GM12878 (cell line): ENCODE data around the gene SLC17A7. TPM values are rescaled to one million over a fixed set of nuclear protein-coding genes. Genes with fewer than 3 reads are reported as not detected.
A peak's percentile ranks its signal among the peaks of the same experiment; 100 is the strongest.

Experiments used
- ATAC-seq: fragments of 200-7000 bp; cut with Tn5 transposase; 3 replicates; pipeline ENCODE4 v1.9.1; 2020; ENCODE audit warnings: mild to moderate bottlenecking, moderate library complexity
- BruUV-seq: library from RNA; stranded (reverse); fragments of 400-500 nt; replicated peaks from 2 replicates; lab custom pipeline; 2021; lab: Mats Ljungman, UMichigan
- CTCF ChIA-PET: fragments of 300-600 bp; sonication (Branson Sonifier 250); formaldehyde crosslinking; extraction: SDS; loops from one replicate; lab custom pipeline; 2021; ENCODE audit warnings: inconsistent platforms; lab: Yijun Ruan, JAX
- POLR2A ChIA-PET: fragments of 350-600 bp; formaldehyde crosslinking; extraction: SDS; loops from one replicate; lab custom pipeline; 2021; ENCODE audit warnings: inconsistent platforms; lab: Charles Lee
- RAD21 ChIA-PET: fragments of 300-600 bp; sonication (Branson Sonifier 250); formaldehyde crosslinking; loops from one replicate; lab custom pipeline; 2023; ENCODE audit warnings: antibody characterized with exemption; ENCODE audit not compliant: unreplicated experiment; lab: Charles Lee
- SMC1A ChIA-PET: fragments of 300-600 bp; sonication (Branson Sonifier 250); formaldehyde crosslinking; loops from one replicate; lab custom pipeline; 2023; ENCODE audit not compliant: unreplicated experiment, uncharacterized antibody; lab: Charles Lee
- DNase-seq: peaks from one replicate; pipeline ENCODE4 v3.0.0-alpha.2; 2011; ENCODE audit warnings: low read depth, low spot score
- FAIRE-seq: peaks from 3 replicates; lab custom pipeline; 2011; peaks lifted over from hg19 to GRCh38; lab: Jason Lieb, UNC
- H2AFZ ChIP-seq: 2 replicates; pipeline ENCODE4 v1.6.0; 2011; ENCODE audit warnings: low read depth, low read length, control low read depth; ENCODE audit not compliant: control insufficient read depth
- H3K27ac ChIP-seq: 2 replicates; pipeline ENCODE4 v1.5.1; 2011; ENCODE audit warnings: control low read depth; ENCODE audit not compliant: control insufficient read depth, insufficient read depth
- H3K27me3 ChIP-seq, 2 experiments: replicated peaks in 1 of 2; 2 replicates each; pipeline versions ENCODE4 v1.6.0 to v1.6.1; 2011; ENCODE audit warnings: low read length in 1 of 2; ENCODE audit not compliant: control insufficient read depth in 2 of 2, insufficient read depth in 2 of 2
- H3K36me3 ChIP-seq, 2 experiments: 2 replicates each; pipeline ENCODE4 v1.5.1; 2011; ENCODE audit warnings: low read length in 1 of 2; ENCODE audit not compliant: control insufficient read depth in 2 of 2, insufficient read depth in 2 of 2
- H3K4me1 ChIP-seq: 2 replicates; pipeline ENCODE4 v1.6.1; 2011; ENCODE audit warnings: mild to moderate bottlenecking, low read length, moderate library complexity, mixed read lengths; ENCODE audit not compliant: control insufficient read depth, insufficient read depth
- H3K4me2 ChIP-seq: 2 replicates; pipeline ENCODE4 v1.6.0; 2011; ENCODE audit warnings: control low read depth; ENCODE audit not compliant: control insufficient read depth, insufficient read depth
- H3K4me3 ChIP-seq: fragments of 200-600 bp; sonication (generic); 2 replicates; pipeline ENCODE4 v1.5.1; 2016
- H3K79me2 ChIP-seq: 2 replicates; pipeline ENCODE4 v1.6.0; 2011; ENCODE audit warnings: low read length; ENCODE audit not compliant: control insufficient read depth, insufficient read depth
- H3K9ac ChIP-seq: 2 replicates; pipeline ENCODE4 v1.8.0; 2011; ENCODE audit warnings: low read length, control low read depth, mixed read lengths; ENCODE audit not compliant: control insufficient read depth, insufficient read depth
- H3K9me3 ChIP-seq: replicated peaks from 3 replicates; pipeline ENCODE4 v1.5.1; 2011; ENCODE audit warnings: mild to moderate bottlenecking, low read length; ENCODE audit not compliant: control insufficient read depth, insufficient read depth
- H4K20me1 ChIP-seq: 2 replicates; pipeline ENCODE4 v1.6.0; 2011; ENCODE audit not compliant: control insufficient read depth, insufficient read depth
- ATF7 ChIP-seq: fragments of 450-650 bp; IDR thresholded peaks from 2 replicates; pipeline ENCODE4 v1.6.1; 2016; ENCODE audit warnings: low read depth, mild to moderate bottlenecking
- BMI1 ChIP-seq: fragments of 450-650 bp; IDR thresholded peaks from 2 replicates; pipeline ENCODE4 v1.6.1; 2016; ENCODE audit warnings: mild to moderate bottlenecking, moderate library complexity, borderline replicate concordance
- CREM ChIP-seq: IDR thresholded peaks from 2 replicates; pipeline ENCODE4 v1.6.1; 2014; ENCODE audit warnings: antibody characterized with exemption, low read depth
- IKZF1 ChIP-seq: fragments of 450-650 bp; conservative IDR thresholded peaks from 2 replicates; pipeline ENCODE4 v1.6.1; 2017; ENCODE audit warnings: antibody characterized with exemption, mild to moderate bottlenecking
- KDM1A ChIP-seq: fragments of 200-600 bp; sonication (generic); IDR thresholded peaks from 2 replicates; pipeline ENCODE4 v1.6.1; 2016; ENCODE audit warnings: borderline replicate concordance
- MTA2 ChIP-seq: fragments of 450-650 bp; IDR thresholded peaks from 2 replicates; pipeline ENCODE4 v1.6.1; 2016; ENCODE audit warnings: low read depth, mild to moderate bottlenecking, moderate library complexity
- NR2C2 ChIP-seq: IDR thresholded peaks from 2 replicates; pipeline ENCODE4 v1.6.1; 2011; ENCODE audit warnings: borderline replicate concordance, low read depth; ENCODE audit not compliant: control insufficient read depth, insufficient read length
- NR2F1 ChIP-seq: fragments of 450-650 bp; conservative IDR thresholded peaks from 2 replicates; pipeline ENCODE4 v1.6.1; 2017; ENCODE audit warnings: mild to moderate bottlenecking
- RFX5 ChIP-seq: IDR thresholded peaks from 2 replicates; pipeline ENCODE4 v1.6.1; 2011; ENCODE audit warnings: low read depth, low read length, improper control_type of control experiment
- SP1 ChIP-seq: IDR thresholded peaks from one replicate; pipeline ENCODE4 v1.6.1; 2011; ENCODE audit warnings: low read depth, low read length
- TAF1 ChIP-seq: IDR thresholded peaks from 2 replicates; pipeline ENCODE4 v1.6.1; 2011; ENCODE audit warnings: mild to moderate bottlenecking, low read depth, low read length, borderline replicate concordance
- WGBS: methylation state at CpG from one replicate; pipeline ENCODE4 v1.1.6; 2016; ENCODE audit warnings: low lambda C conversion rate; ENCODE audit not compliant: insufficient replicate concordance, insufficient coverage; ENCODE audit errors: missing lambda C conversion rate; 5-methylcytosine and 5-hydroxymethylcytosine counted together
- in situ Hi-C: fragments of 300-500 bp; cut with MboI; formaldehyde crosslinking; loops from 9 replicates; pipeline ENCODE4 v1.14.3; 2018; ENCODE audit warnings: mixed read lengths
- intact Hi-C: fragments of 100-400 bp; cut with micrococcal nuclease; formaldehyde crosslinking; loops from one replicate; pipeline ENCODE4 v1.14.2; 2022; ENCODE audit not compliant: unreplicated experiment
- polyA plus RNA-seq, 11 experiments: library from polyadenylated mRNA; depleted of rRNA in 4 of 11; unstranded in 6 of 11; stranded (reverse) in 5 of 11; fragments of >200 nt; fragmentation: Nextera tagmentation in 4 of 11; fragmentation: Illumina TruSeq in 1 of 11; extraction: Ambion mirVana in 4 of 11; extraction: Trizol in 1 of 11; gene quantifications; 1 replicate in 1 of 11; 2 replicates in 10 of 11; pipeline versions ENCODE4 v1.2.1 to v1.2.3, GENCODE V29; 2011 to 2016; ENCODE audit warnings: inconsistent platforms in 2 of 11, missing spikeins in 2 of 11, low read depth in 1 of 11
- total RNA-seq, 4 experiments: library from RNA; depleted of rRNA in 3 of 4; stranded (reverse); fragments of >200 nt in 3 of 4; fragmentation: Illumina TruSeq in 1 of 4; extraction: Trizol in 1 of 4; gene quantifications; 2 replicates each; pipeline versions ENCODE4 v1.2.1 to v1.2.3, GENCODE V29; 2013 to 2021
- TF ChIP-seq, protein P1 (sequence below): fragments of 450-650 bp; IDR thresholded peaks from 2 replicates; pipeline ENCODE4 v1.6.1; 2017; ENCODE audit warnings: mild to moderate bottlenecking, moderate library complexity
- TF ChIP-seq, protein P2 (sequence below): fragments of 450-650 bp; IDR thresholded peaks from 2 replicates; pipeline ENCODE4 v1.6.1; 2017; ENCODE audit warnings: mild to moderate bottlenecking

Gene SLC17A7
- total and polyA plus RNA-seq, 10 of the 15 experiments (the other 5 are each of a cell fraction or from before 2014, with no cell fraction given) = 0.03 to 0.24 (median 0.06) TPM; not detected in 6

DNA sequence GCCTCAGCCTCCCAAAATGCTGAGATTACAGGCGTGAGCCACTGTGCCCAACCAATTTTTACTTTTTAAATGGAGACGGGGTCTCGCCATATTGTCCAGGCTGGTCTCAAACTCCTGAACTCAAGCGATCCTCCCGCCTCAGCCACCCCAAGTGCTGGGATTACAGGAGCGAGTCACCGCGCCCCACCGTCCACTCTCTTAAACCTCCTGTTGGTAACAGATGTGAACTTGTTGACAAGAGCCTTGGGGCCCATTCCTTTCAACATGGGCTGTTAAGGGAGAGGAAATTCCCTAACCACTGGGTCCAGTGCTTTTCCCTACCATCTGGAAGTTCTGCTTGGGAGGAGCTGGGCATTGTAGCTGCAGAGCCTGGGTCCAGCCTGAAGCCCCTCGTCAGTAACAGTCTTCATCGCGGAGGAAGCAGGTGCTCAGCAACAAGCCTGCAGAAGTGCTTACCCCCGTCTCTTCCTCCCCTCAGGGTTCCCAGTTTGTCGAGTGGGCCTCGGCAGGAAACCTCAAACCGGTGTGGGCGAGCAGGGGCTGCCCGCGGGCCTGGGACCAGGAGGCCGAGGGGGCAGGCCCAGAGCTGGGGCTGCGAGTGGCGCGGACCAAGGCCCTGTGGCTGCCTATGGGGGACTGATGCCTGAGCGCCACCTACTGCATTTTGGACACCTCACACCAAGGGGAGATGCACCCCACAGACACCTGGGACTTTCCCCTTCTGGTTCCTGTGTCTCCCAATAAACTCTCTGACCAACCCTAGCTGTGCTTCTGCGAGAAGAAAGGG, 28.7 kb upstream of the SLC17A7 start (continued):
- TF ChIP-seq, protein P1, sequence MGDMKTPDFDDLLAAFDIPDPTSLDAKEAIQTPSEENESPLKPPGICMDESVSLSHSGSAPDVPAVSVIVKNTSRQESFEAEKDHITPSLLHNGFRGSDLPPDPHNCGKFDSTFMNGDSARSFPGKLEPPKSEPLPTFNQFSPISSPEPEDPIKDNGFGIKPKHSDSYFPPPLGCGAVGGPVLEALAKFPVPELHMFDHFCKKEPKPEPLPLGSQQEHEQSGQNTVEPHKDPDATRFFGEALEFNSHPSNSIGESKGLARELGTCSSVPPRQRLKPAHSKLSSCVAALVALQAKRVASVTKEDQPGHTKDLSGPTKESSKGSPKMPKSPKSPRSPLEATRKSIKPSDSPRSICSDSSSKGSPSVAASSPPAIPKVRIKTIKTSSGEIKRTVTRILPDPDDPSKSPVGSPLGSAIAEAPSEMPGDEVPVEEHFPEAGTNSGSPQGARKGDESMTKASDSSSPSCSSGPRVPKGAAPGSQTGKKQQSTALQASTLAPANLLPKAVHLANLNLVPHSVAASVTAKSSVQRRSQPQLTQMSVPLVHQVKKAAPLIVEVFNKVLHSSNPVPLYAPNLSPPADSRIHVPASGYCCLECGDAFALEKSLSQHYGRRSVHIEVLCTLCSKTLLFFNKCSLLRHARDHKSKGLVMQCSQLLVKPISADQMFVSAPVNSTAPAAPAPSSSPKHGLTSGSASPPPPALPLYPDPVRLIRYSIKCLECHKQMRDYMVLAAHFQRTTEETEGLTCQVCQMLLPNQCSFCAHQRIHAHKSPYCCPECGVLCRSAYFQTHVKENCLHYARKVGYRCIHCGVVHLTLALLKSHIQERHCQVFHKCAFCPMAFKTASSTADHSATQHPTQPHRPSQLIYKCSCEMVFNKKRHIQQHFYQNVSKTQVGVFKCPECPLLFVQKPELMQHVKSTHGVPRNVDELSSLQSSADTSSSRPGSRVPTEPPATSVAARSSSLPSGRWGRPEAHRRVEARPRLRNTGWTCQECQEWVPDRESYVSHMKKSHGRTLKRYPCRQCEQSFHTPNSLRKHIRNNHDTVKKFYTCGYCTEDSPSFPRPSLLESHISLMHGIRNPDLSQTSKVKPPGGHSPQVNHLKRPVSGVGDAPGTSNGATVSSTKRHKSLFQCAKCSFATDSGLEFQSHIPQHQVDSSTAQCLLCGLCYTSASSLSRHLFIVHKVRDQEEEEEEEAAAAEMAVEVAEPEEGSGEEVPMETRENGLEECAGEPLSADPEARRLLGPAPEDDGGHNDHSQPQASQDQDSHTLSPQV = peak; percentile 75; the same call in 1 of the 2 replicates

DNA sequence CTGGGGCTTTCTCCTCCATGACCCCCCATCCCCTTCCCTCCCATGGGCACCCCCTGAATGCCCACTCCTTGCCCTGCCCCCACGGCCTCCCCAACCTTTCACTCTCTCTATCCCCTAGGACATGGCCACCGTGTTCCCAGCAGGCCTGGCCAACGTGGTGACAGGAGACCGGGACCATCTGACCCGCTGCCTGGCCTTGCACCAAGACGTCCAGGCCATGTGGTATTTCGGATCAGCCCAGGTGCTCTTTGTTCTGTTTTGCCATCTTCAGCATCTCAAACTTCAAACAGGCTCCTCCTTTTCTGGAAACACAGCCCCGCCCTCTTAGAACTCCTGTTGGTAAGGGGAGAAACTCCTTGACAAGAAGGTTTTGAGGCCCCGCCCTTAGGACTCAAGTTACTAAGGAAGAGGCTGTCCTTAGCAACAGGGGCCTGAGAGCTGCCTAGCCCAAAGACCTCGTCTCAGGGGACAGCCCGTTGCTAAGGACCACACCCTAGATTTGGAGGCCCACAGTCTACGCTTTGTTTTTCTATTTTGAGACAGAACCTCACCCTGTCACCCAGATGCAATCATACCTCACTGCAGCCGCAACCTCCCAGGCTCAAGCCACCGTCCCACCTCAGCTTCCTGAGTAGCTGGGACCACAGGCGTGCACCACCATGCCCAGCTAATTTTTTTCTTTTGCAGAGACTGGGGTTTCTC, 27.6 kb upstream of the SLC17A7 start:
- no peak overlapping the region for H3K4me3 ChIP-seq
- peaks cover 37% of the 10 kb centered on the region for H3K4me1 ChIP-seq
- H3K36me3 ChIP-seq = peaks cover 2% of the 10 kb centered on the region in 2 experiments; a peak in 2 of 4 replicates
- H3K9ac ChIP-seq = no peak overlapping the region
- H3K4me2 ChIP-seq = peak overlapping the region; percentile 44; the same call in 1 of the 2 replicates
- H3K9me3 ChIP-seq = no peaks in the 10 kb centered on the region
- H3K79me2 ChIP-seq = no peaks in the 10 kb centered on the region
- H3K27me3 ChIP-seq = no peaks in the 10 kb centered on the region
- intact Hi-C loops (no loop called here), in situ Hi-C loops (no loop called here)
- DNase-seq = peak; percentile 97
- RAD21 ChIA-PET = interaction anchor here (0.6 to 6.0 kb wide), 10 partner anchors 14 to 332 kb away, joined by 3 to 90 read pairs (median 4); partner anchors contain the start of genes ALDH16A1, NOSIP, PIH1D1 and PRRG2
- FAIRE-seq = peak; percentile 100
- H4K20me1 ChIP-seq = no peaks in the 10 kb centered on the region
- H3K27ac ChIP-seq = peak overlapping the region; percentile 33; the same call in 1 of the 2 replicates
- POLR2A ChIA-PET = interaction anchor here (0.5 to 6.2 kb wide), 6 partner anchors 10 to 210 kb away, joined by 3 to 81 read pairs (median 4); partner anchors contain the start of genes ALDH16A1 and PIH1D1
- WGBS = 4% methylated on average over 14 of the region's 15 CpGs
- peak; percentile 80 for ATAC-seq
- H2AFZ ChIP-seq = no peak overlapping the region
- CTCF ChIA-PET = interaction anchor here (0.5 to 5.9 kb wide), 15 partner anchors 11 to 242 kb away, joined by 3 to 68 read pairs (median 8); partner anchors contain the start of genes ALDH16A1, PIH1D1 and RPL13A
- SMC1A ChIA-PET = interaction anchor here (3.2 kb wide), 1 partner anchor 14 kb away, joined by 53 read pairs; the partner anchor contains the start of genes ALDH16A1 and PIH1D1
- no TSS peak for BruUV-seq
- TF ChIP-seq, protein P2, sequence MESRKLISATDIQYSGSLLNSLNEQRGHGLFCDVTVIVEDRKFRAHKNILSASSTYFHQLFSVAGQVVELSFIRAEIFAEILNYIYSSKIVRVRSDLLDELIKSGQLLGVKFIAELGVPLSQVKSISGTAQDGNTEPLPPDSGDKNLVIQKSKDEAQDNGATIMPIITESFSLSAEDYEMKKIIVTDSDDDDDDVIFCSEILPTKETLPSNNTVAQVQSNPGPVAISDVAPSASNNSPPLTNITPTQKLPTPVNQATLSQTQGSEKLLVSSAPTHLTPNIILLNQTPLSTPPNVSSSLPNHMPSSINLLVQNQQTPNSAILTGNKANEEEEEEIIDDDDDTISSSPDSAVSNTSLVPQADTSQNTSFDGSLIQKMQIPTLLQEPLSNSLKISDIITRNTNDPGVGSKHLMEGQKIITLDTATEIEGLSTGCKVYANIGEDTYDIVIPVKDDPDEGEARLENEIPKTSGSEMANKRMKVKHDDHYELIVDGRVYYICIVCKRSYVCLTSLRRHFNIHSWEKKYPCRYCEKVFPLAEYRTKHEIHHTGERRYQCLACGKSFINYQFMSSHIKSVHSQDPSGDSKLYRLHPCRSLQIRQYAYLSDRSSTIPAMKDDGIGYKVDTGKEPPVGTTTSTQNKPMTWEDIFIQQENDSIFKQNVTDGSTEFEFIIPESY = no peak
- TF ChIP-seq KDM1A (no peak), SP1 (peak; percentile 69), ATF7 (peak; percentile 79), RFX5 (no peak; the same call in 1 of the 2 replicates), TAF1 (no peak), NR2F1 (0 out of 2 replicates have a peak, but pooled peaks have one; percentile 34), CREM (peak; percentile 75), BMI1 (peak; percentile 76), IKZF1 (peak; percentile 54), MTA2 (peak; percentile 39; the same call in 1 of the 2 replicates), NR2C2 (no peak)
